Muscle layer of duodenum (tissue), 2 donors: ENCODE data around the gene SMIM31.

Experiments
- H3K27ac ChIP-seq: one replicate; pipeline ENCODE4 v1.7.0; 2013; ENCODE audit warnings: mild to moderate bottlenecking, low read length
- H3K27me3 ChIP-seq: one replicate; pipeline ENCODE4 v1.7.0; 2013; ENCODE audit warnings: low read depth, mild to moderate bottlenecking, control low read depth, low read length
- H3K36me3 ChIP-seq, 2 donors: one replicate each; pipeline ENCODE4 v1.7.0; 2013; ENCODE audit warnings: low read length in 2 of 2, control low read depth in 1 of 2, mild to moderate bottlenecking in 1 of 2; ENCODE audit not compliant: insufficient read depth in 2 of 2, control insufficient read depth in 1 of 2
- H3K4me1 ChIP-seq, 2 donors: one replicate each; pipeline ENCODE4 v1.7.0; 2013; ENCODE audit warnings: low read length in 2 of 2, mild to moderate bottlenecking in 2 of 2, control low read depth in 1 of 2, moderate library complexity in 1 of 2; ENCODE audit not compliant: insufficient read depth in 2 of 2, control insufficient read depth in 1 of 2
- H3K4me3 ChIP-seq, 2 donors: one replicate each; pipeline ENCODE4 v1.7.0; 2013; ENCODE audit warnings: low read length in 2 of 2, low read depth in 1 of 2, mild to moderate bottlenecking in 1 of 2
- H3K9me3 ChIP-seq, 2 donors: one replicate each; pipeline ENCODE4 v1.7.0; 2013; ENCODE audit warnings: low read length in 2 of 2, control low read depth in 1 of 2, mild to moderate bottlenecking in 1 of 2; ENCODE audit not compliant: control insufficient read depth in 1 of 2
- donor health status: healthy.

Gene SMIM31

GRCh38 chr4:164828955-164829354 is 75.0 kb downstream of the SMIM31 start:
- Histone ChIP-seq H3K36me3 (no peaks in the 10 kb centered on the region), H3K9me3 (no peaks in the 10 kb centered on the region), H3K27me3 (no peaks in the 10 kb centered on the region), H3K4me3 (no peak overlapping the region), H3K4me1 (no peaks in the 10 kb centered on the region), H3K27ac (no peak overlapping the region)

- Histone ChIP-seq H3K4me3 (no peak overlapping the region), H3K27ac (no peak overlapping the region), H3K27me3 (no peaks in the 10 kb centered on the region), H3K4me1 (no peaks in the 10 kb centered on the region), H3K9me3 (no peaks in the 10 kb centered on the region), H3K36me3 (no peaks in the 10 kb centered on the region)
Observed at GRCh38 chr4:164846566-164846965, 92.6 kb downstream of the SMIM31 start.

DNA sequence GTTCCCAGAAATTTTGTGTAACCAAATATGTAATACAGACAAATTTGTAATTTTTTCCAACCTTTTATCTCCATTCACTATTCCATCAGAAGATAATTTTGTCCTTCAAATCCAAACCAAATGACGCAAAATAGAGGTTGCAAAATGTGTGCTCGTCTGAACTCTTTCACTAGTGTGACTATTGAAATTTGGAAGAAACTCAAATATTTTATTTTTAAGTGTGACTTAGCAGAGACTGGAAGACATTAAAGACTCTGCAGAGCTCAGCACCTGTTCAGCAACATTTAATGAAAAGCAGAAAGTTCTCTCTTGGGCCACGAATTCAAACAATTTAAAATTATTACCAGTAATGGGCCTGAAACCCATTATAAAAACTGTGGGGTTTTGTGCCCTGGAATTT is 93.1 kb downstream of the SMIM31 start:
- H3K36me3 ChIP-seq, result no peaks in the 10 kb centered on the region
- no peaks in the 10 kb centered on the region for H3K27me3 ChIP-seq
- no peaks in the 10 kb centered on the region for H3K4me1 ChIP-seq
- no peak overlapping the region for H3K27ac ChIP-seq
- H3K9me3 ChIP-seq, result no peaks in the 10 kb centered on the region
- H3K4me3 ChIP-seq, result no peak overlapping the region

DNA sequence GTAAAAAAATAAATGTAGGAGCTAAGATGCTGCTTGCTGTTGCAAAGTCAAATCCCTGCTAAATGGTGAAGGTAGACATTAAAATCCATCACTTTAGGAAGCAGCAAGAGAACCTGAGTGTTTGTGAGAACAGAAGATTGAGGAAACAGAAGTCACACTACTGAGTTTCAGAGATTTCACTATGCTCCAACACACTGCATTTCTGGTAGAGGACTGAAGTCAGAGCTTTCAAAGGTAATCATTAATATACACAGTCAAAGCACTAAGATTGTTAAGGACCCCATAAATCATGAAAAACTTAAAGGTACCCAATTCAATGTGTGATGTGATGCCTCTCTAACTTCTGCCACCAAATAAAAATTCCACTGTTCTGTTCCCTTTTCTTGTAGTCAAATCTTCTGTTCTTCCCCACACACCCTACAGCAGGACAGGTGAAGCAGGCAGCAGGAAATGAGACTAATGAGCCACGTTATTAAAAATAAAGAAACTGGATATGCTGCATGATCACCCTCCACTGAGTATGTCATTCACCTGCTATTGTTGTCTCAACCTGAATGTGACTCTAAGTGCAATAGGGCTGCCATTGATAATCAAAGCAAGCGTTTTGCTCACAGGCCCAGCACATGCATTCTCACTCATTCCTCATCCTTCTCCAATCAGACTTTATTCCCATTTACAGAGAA is 94.2 kb downstream of the SMIM31 start:
- H3K9me3 ChIP-seq, result no peaks in the 10 kb centered on the region
- H3K36me3 ChIP-seq, result no peaks in the 10 kb centered on the region
- H3K27me3 ChIP-seq, result no peaks in the 10 kb centered on the region
- no peak overlapping the region for H3K27ac ChIP-seq
- no peaks in the 10 kb centered on the region for H3K4me1 ChIP-seq
- no peak overlapping the region for H3K4me3 ChIP-seq
